Esophagus squamous epithelium (tissue), 4 donors: ENCODE results near the gene MAP2K7.

Experiments used
- CTCF ChIP-seq, 6 experiments: fragments of 450-650 bp in 4 of 6; fragments of 200-600 bp in 2 of 6; sonication (generic) in 2 of 6; IDR thresholded peaks; one replicate each; pipeline ENCODE4 v1.5.1; 2016 to 2019; ENCODE audit warnings: antibody characterized with exemption in 6 of 6, mild to moderate bottlenecking in 4 of 6, moderate library complexity in 4 of 6
- POLR2A ChIP-seq, 4 donors: fragments of 450-650 bp; IDR thresholded peaks; one replicate each; pipeline ENCODE4 v1.6.1; 2017; ENCODE audit warnings: antibody characterized with exemption in 4 of 4, mild to moderate bottlenecking in 4 of 4, moderate library complexity in 3 of 4

- TF ChIP-seq CTCF (IDR thresholded peaks at IDR 0.05), result no peak
- no peak for TF ChIP-seq POLR2A (IDR thresholded peaks at IDR 0.05)
Measured at GRCh38 chr19:7904074-7905020, 670 bp downstream of the MAP2K7 start.
